HCT116 (cell line): Measurements from ENCODE around the gene MIB2. TPM values are rescaled to one million over a fixed set of nuclear protein-coding genes. Genes with fewer than 3 reads are reported as not detected.

Source experiments
- ATAC-seq: fragments of 200-7000 bp; cut with Tn5 transposase; 2 replicates; pipeline ENCODE4 v1.9.1; 2020; ENCODE audit warnings: mild to moderate bottlenecking, moderate library complexity
- BruUV-seq: library from RNA; stranded (reverse); fragments of 400-500 nt; replicated peaks from 2 replicates; lab custom pipeline; 2021; lab: Mats Ljungman, UMichigan
- CTCF ChIA-PET: fragments of 300-600 bp; sonication (Branson Sonifier 250); formaldehyde crosslinking; loops from one replicate; lab custom pipeline; 2021; ENCODE audit warnings: antibody characterized with exemption; lab: Charles Lee
- POLR2A ChIA-PET: fragments of 300-600, 350-600 bp; sonication (Branson Sonifier 250); formaldehyde crosslinking; loops from one replicate; lab custom pipeline; 2021; ENCODE audit warnings: antibody characterized with exemption; lab: Charles Lee
- RAD21 ChIA-PET, 2 experiments: fragments of 300-600 bp; sonication (Branson Sonifier 250); formaldehyde crosslinking; loops; one replicate each; lab custom pipeline; 2023; ENCODE audit warnings: low total read pairs in 2 of 2; ENCODE audit not compliant: uncharacterized antibody in 2 of 2, unreplicated experiment in 2 of 2, low non-redundant PET in 1 of 2; lab: Charles Lee
- DNase-seq: peaks from one replicate; pipeline ENCODE4 v3.0.0-alpha.2; 2010; ENCODE audit warnings: low read depth, low spot score
- H2AFZ ChIP-seq: fragments of 200-600 bp; shearing (Covaris generic), sonication (generic); 2 replicates; pipeline ENCODE4 v1.6.1; 2017; ENCODE audit warnings: low read depth, mixed run types, mixed read lengths, antibody characterized with exemption, low read length; ENCODE audit not compliant: poor library complexity, severe bottlenecking
- H3K27ac ChIP-seq: 2 replicates; pipeline ENCODE4 v1.5.1; 2012; ENCODE audit warnings: low read depth, low read length
- H3K27me3 ChIP-seq: fragments of 200-600 bp; sonication (generic); 2 replicates; pipeline ENCODE4 v1.6.1; 2016; ENCODE audit warnings: mixed run types, low read length, mixed read lengths; ENCODE audit not compliant: insufficient read depth
- H3K36me3 ChIP-seq, 2 experiments: fragments of 200-500 bp in 1 of 2; fragments of 200-600 bp in 1 of 2; sonication (Bioruptor generic) in 1 of 2; sonication (generic) in 1 of 2; 2 replicates each; pipeline versions ENCODE4 v1.5.1 to v1.6.1; 2014 to 2016; ENCODE audit warnings: low read length in 2 of 2, inconsistent platforms in 1 of 2, mixed read lengths in 1 of 2, mixed run types in 1 of 2; ENCODE audit not compliant: insufficient read depth in 2 of 2, control insufficient read depth in 1 of 2
- H3K4me1 ChIP-seq, 2 experiments: fragments of 200-600 bp in 1 of 2; sonication (generic) in 1 of 2; 2 replicates each; pipeline versions ENCODE4 v1.5.1 to v1.6.1; 2012 to 2017; ENCODE audit warnings: low read length in 2 of 2, inconsistent platforms in 1 of 2, mild to moderate bottlenecking in 1 of 2, mixed read lengths in 1 of 2, mixed run types in 1 of 2, moderate library complexity in 1 of 2; ENCODE audit not compliant: insufficient read depth in 2 of 2, control insufficient read depth in 1 of 2
- H3K4me2 ChIP-seq: fragments of 200-600 bp; sonication (generic); 2 replicates; pipeline ENCODE4 v1.6.1; 2017; ENCODE audit warnings: mixed run types, low read length, mixed read lengths
- H3K4me3 ChIP-seq, 2 experiments: fragments of 200-600 bp in 1 of 2; sonication (generic) in 1 of 2; replicated peaks in 1 of 2; 2 replicates each; pipeline ENCODE4 v1.5.1; 2011 to 2016; ENCODE audit warnings: low read length in 2 of 2, control low read depth in 1 of 2, low read depth in 1 of 2, mild to moderate bottlenecking in 1 of 2, mixed read lengths in 1 of 2, mixed run types in 1 of 2
- H3K79me2 ChIP-seq: fragments of 200-600 bp; sonication (generic); 2 replicates; pipeline ENCODE4 v1.6.1; 2017; ENCODE audit warnings: mild to moderate bottlenecking, mixed run types, low read length, moderate library complexity, mixed read lengths; ENCODE audit not compliant: insufficient read depth
- H3K9ac ChIP-seq: fragments of 200-600 bp; sonication (generic); 2 replicates; pipeline ENCODE4 v1.6.1; 2016; ENCODE audit warnings: low read length, mixed read lengths
- H3K9me2 ChIP-seq: fragments of 200-600 bp; sonication (generic), shearing (Covaris generic); 2 replicates; pipeline ENCODE4 v1.6.1; 2017; ENCODE audit warnings: mixed run types, mild to moderate bottlenecking, moderate library complexity; ENCODE audit not compliant: insufficient read depth
- H3K9me3 ChIP-seq, 2 experiments: fragments of 200-500 bp in 1 of 2; fragments of 200-600 bp in 1 of 2; sonication (Bioruptor generic) in 1 of 2; sonication (generic) in 1 of 2; 2 replicates each; pipeline ENCODE4 v1.6.1; 2014 to 2017; ENCODE audit warnings: low read length in 2 of 2, mixed read lengths in 2 of 2, inconsistent platforms in 1 of 2, low read depth in 1 of 2, mild to moderate bottlenecking in 1 of 2, mixed run types in 1 of 2, moderate library complexity in 1 of 2; ENCODE audit not compliant: control insufficient read depth in 1 of 2, insufficient read depth in 1 of 2
- H4K20me1 ChIP-seq: fragments of 200-600 bp; sonication (generic), shearing (Covaris generic); 2 replicates; pipeline ENCODE4 v1.6.1; 2017; ENCODE audit warnings: mixed run types, mild to moderate bottlenecking, moderate library complexity; ENCODE audit not compliant: insufficient read depth
- EZH2 ChIP-seq: fragments of 200-600 bp; sonication (generic); IDR thresholded peaks from 2 replicates; pipeline ENCODE4 v1.6.1; 2017; ENCODE audit warnings: antibody characterized with exemption, mixed run types
- EZH2phosphoT487 ChIP-seq: fragments of 200-600 bp; IDR thresholded peaks from 2 replicates; pipeline ENCODE4 v1.6.1; 2018; ENCODE audit warnings: antibody characterized with exemption, borderline replicate concordance
- JUND ChIP-seq: IDR thresholded peaks from 2 replicates; pipeline ENCODE4 v1.6.1; 2012
- RAD21 ChIP-seq: IDR thresholded peaks from 2 replicates; pipeline ENCODE4 v1.6.1; 2012; ENCODE audit warnings: low read depth, mild to moderate bottlenecking
- SIN3A ChIP-seq: IDR thresholded peaks from 2 replicates; pipeline ENCODE4 v1.6.1; 2012; ENCODE audit warnings: low read depth
- SP1 ChIP-seq: IDR thresholded peaks from 2 replicates; pipeline ENCODE4 v1.6.1; 2012; ENCODE audit warnings: low read depth
- TCF7L2 ChIP-seq: IDR thresholded peaks from 2 replicates; pipeline ENCODE4 v1.7.0; 2011; ENCODE audit warnings: borderline replicate concordance, inconsistent platforms; ENCODE audit not compliant: insufficient read depth, insufficient read length; ENCODE audit errors: extremely low read depth
- YY1 ChIP-seq: IDR thresholded peaks from 2 replicates; pipeline ENCODE4 v1.6.1; 2011; ENCODE audit warnings: low read length, low read depth, moderate library complexity, mild to moderate bottlenecking; ENCODE audit not compliant: insufficient replicate concordance; ENCODE audit errors: extremely low read depth
- intact Hi-C: fragments of 100-400 bp; cut with micrococcal nuclease; formaldehyde crosslinking; loops from 2 replicates; pipeline ENCODE4 v1.10.0; 2022
- total RNA-seq: library from RNA; stranded (reverse); gene quantifications from one replicate; pipeline ENCODE4 v1.2.1, GENCODE V29; 2021; ENCODE audit not compliant: unreplicated experiment
- TF ChIP-seq, protein P1 (sequence below): IDR thresholded peaks from 2 replicates; pipeline ENCODE4 v1.6.1; 2012; ENCODE audit warnings: low read depth

Gene MIB2
- total RNA-seq, 1 experiment from 2014 or later: 194 TPM

DNA sequence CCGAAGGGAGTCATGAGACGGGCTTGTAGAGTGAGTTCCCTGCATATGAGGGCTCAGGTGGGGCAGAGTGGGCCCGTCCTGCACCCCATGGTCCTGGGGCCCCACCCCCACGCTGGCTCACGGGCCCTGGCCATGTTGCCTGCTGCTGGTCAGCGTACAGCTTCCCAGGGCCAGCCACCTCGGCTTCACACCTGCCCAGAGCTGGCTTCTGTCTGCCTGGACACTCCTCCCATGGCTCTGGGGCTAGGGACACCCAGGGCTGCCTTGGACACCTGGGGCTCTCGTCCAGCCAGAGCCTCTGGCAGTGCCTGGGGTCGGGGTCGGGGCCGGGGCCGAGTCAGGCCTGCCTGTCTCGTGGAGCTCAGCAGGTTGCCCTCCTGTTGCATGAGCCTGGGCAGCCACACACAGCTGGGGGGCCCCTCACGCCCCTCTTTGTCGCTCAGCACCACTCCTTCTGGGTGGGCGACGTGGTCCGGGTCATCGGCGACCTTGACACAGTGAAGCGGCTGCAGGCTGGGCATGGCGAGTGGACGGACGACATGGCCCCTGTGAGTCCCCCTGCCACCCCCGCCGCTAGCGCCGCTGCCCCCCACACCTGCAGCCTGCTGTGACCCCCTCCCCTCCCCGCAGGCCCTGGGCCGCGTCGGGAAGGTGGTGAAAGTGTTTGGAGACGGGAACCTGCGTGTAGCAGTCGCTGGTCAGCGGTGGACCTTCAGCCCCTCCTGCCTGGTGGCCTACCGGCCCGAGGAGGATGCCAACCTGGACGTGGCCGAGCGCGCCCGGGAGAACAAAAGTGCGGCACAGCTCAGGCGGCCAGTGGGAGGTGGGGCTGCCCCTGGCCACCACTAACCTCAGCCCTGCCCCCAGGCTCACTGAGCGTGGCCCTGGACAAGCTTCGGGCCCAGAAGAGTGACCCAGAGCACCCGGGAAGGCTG is 11.2 kb downstream of the MIB2 start:
- peak overlapping the region; percentile 86 for H3K9ac ChIP-seq
- ChIA-PET CTCF (no interaction called here), POLR2A (interaction anchor here (1.4 kb wide), 1 partner anchor 11 kb away, joined by 3 read pairs; the partner anchor contains the start of gene MIB2), RAD21 (no interaction called here)
- no peaks in the 10 kb centered on the region for H3K27me3 ChIP-seq
- H3K79me2 ChIP-seq: peaks cover 13% of the 10 kb centered on the region; the same call in 1 of the 2 replicates
- no peaks in the 10 kb centered on the region for H3K9me3 ChIP-seq
- DNase-seq (no peak), ATAC-seq (no peak)
- no peak overlapping the region for H2AFZ ChIP-seq
- peak overlapping the region; percentile 99 for H3K27ac ChIP-seq
- TF ChIP-seq, protein P1, sequence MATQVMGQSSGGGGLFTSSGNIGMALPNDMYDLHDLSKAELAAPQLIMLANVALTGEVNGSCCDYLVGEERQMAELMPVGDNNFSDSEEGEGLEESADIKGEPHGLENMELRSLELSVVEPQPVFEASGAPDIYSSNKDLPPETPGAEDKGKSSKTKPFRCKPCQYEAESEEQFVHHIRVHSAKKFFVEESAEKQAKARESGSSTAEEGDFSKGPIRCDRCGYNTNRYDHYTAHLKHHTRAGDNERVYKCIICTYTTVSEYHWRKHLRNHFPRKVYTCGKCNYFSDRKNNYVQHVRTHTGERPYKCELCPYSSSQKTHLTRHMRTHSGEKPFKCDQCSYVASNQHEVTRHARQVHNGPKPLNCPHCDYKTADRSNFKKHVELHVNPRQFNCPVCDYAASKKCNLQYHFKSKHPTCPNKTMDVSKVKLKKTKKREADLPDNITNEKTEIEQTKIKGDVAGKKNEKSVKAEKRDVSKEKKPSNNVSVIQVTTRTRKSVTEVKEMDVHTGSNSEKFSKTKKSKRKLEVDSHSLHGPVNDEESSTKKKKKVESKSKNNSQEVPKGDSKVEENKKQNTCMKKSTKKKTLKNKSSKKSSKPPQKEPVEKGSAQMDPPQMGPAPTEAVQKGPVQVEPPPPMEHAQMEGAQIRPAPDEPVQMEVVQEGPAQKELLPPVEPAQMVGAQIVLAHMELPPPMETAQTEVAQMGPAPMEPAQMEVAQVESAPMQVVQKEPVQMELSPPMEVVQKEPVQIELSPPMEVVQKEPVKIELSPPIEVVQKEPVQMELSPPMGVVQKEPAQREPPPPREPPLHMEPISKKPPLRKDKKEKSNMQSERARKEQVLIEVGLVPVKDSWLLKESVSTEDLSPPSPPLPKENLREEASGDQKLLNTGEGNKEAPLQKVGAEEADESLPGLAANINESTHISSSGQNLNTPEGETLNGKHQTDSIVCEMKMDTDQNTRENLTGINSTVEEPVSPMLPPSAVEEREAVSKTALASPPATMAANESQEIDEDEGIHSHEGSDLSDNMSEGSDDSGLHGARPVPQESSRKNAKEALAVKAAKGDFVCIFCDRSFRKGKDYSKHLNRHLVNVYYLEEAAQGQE: no peak
- TF ChIP-seq EZH2: no peak
- TF ChIP-seq RAD21: no peak
- TF ChIP-seq YY1: no peak
- TF ChIP-seq JUND: no peak
- no peak for TF ChIP-seq EZH2phosphoT487
- TF ChIP-seq SIN3A: no peak
- no peak for TF ChIP-seq TCF7L2
- no peak for TF ChIP-seq SP1
- H3K36me3 ChIP-seq: no peaks in the 10 kb centered on the region
- no peaks in the 10 kb centered on the region for H3K9me2 ChIP-seq
- peak overlapping the region; percentile 69 to 88 for H3K4me3 ChIP-seq
- intact Hi-C loops: no loop called here
- TSS peak; percentile 59 for BruUV-seq
- H3K4me1 ChIP-seq: peaks cover 4 to 38% of the 10 kb centered on the region in 2 experiments
- H3K4me2 ChIP-seq: peak overlapping the region; percentile 84
- no peaks in the 10 kb centered on the region for H4K20me1 ChIP-seq
